OCI-LY1 (cell line): Measurements from ENCODE around the gene CLEC16A.

Experiments
- H2AFZ ChIP-seq: fragments of 200-600 bp; sonication (generic), shearing (Covaris generic); 2 replicates; pipeline ENCODE4 v1.6.0; 2014; ENCODE audit warnings: antibody characterized with exemption, mild to moderate bottlenecking, low read length
- H3F3A ChIP-seq: fragments of 200-600 bp; sonication (generic), shearing (Covaris generic); 2 replicates; pipeline ENCODE4 v1.6.0; 2014; ENCODE audit warnings: mild to moderate bottlenecking, antibody characterized with exemption, low read length, moderate library complexity; ENCODE audit not compliant: insufficient read depth
- H3K27ac ChIP-seq: fragments of 200-600 bp; sonication (generic); 2 replicates; pipeline ENCODE4 v1.5.1; 2014; ENCODE audit warnings: low read length, mixed run types, mild to moderate bottlenecking, low read depth; ENCODE audit not compliant: poor library complexity, severe bottlenecking
- H3K27me3 ChIP-seq: fragments of 200-600 bp; sonication (generic); 2 replicates; pipeline ENCODE4 v1.6.0; 2014; ENCODE audit warnings: antibody characterized with exemption, mild to moderate bottlenecking, low read length, moderate library complexity; ENCODE audit not compliant: insufficient read depth
- H3K36me3 ChIP-seq: fragments of 200-600 bp; sonication (generic); 2 replicates; pipeline ENCODE4 v1.6.1; 2014; ENCODE audit warnings: mild to moderate bottlenecking, antibody characterized with exemption, low read length, moderate library complexity, mixed read lengths; ENCODE audit not compliant: insufficient read depth
- H3K4me1 ChIP-seq: fragments of 200-600 bp; sonication (generic); 2 replicates; pipeline ENCODE4 v1.5.1; 2014; ENCODE audit warnings: mild to moderate bottlenecking, low read length, moderate library complexity; ENCODE audit not compliant: insufficient read depth, severe bottlenecking
- H3K4me2 ChIP-seq: fragments of 200-600 bp; sonication (generic), shearing (Covaris generic); 2 replicates; pipeline ENCODE4 v1.6.1; 2014; ENCODE audit warnings: low read length
- H3K4me3 ChIP-seq: fragments of 200-600 bp; sonication (generic); 2 replicates; pipeline ENCODE4 v1.5.1; 2014; ENCODE audit warnings: low read length, low read depth, mild to moderate bottlenecking, mixed read lengths; ENCODE audit not compliant: poor library complexity, severe bottlenecking
- H3K79me2 ChIP-seq: fragments of 200-600 bp; shearing (Covaris generic); 2 replicates; pipeline ENCODE4 v1.6.1; 2016; ENCODE audit warnings: mixed run types, low read length, mixed read lengths; ENCODE audit not compliant: insufficient read depth
- H3K9ac ChIP-seq: fragments of 200-600 bp; sonication (generic), shearing (Covaris generic); 2 replicates; pipeline ENCODE4 v1.6.1; 2014; ENCODE audit warnings: mild to moderate bottlenecking, low read length, mixed read lengths
- H3K9me2 ChIP-seq: fragments of 200-600 bp; sonication (generic), shearing (Covaris generic); 2 replicates; pipeline ENCODE4 v1.6.1; 2014; ENCODE audit warnings: low read depth, mild to moderate bottlenecking, low read length, mixed read lengths
- H3K9me3 ChIP-seq: fragments of 200-600 bp; shearing (Covaris generic); 2 replicates; pipeline ENCODE4 v1.6.1; 2014; ENCODE audit warnings: low read length, mixed read lengths
- H4K20me1 ChIP-seq: fragments of 200-600 bp; sonication (generic), shearing (Covaris generic); 2 replicates; pipeline ENCODE4 v1.6.0; 2016; ENCODE audit warnings: mild to moderate bottlenecking, low read length; ENCODE audit not compliant: insufficient read depth
- EZH2 ChIP-seq: fragments of 200-600 bp; sonication (generic), shearing (Covaris generic); IDR thresholded peaks from 2 replicates; pipeline ENCODE4 v1.8.0; 2017; ENCODE audit warnings: borderline replicate concordance, mixed run types, mild to moderate bottlenecking, antibody characterized with exemption, low read length, moderate library complexity, mixed read lengths
- TF ChIP-seq, protein P1 (sequence below): fragments of 200-600 bp; sonication (generic), shearing (Covaris generic); IDR thresholded peaks from 2 replicates; pipeline ENCODE4 v1.5.1; 2017; ENCODE audit warnings: mild to moderate bottlenecking, antibody characterized with exemption, low read length, moderate library complexity, mixed read lengths

The CLEC16A gene

DNA sequence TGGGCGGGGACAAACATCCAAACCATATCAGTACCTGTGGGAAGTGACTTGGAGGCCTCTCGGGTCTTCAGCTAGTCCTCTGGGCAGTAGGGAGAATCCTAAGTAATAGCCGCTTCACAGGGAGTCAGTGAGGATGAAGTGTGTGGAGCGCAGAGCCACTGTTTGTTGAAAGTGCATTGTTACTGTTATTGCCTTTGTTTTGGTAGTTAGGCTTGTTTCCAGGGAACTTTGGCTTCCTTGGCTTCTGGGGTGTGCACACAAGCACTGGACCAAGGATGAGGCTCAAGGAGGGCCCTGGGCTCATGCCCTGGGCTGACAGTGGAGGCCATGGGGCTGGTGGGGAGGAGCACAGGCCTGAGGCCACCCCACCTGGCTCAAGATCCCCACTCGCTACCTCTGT, 141.6 kb downstream of the CLEC16A start:
- Histone ChIP-seq H2AFZ (no peak overlapping the region), H3K9ac (no peak overlapping the region), H3K79me2 (no peaks in the 10 kb centered on the region), H3K9me3 (no peaks in the 10 kb centered on the region), H3K27ac (peak overlapping the region; percentile 62), H3K27me3 (no peaks in the 10 kb centered on the region), H3K4me2 (no peak overlapping the region), H3K4me3 (no peak overlapping the region), H3F3A (no peaks in the 10 kb centered on the region), H3K36me3 (no peaks in the 10 kb centered on the region), H3K9me2 (no peaks in the 10 kb centered on the region), H4K20me1 (no peaks in the 10 kb centered on the region), H3K4me1 (peaks cover 38% of the 10 kb centered on the region)
- TF ChIP-seq, protein P1, sequence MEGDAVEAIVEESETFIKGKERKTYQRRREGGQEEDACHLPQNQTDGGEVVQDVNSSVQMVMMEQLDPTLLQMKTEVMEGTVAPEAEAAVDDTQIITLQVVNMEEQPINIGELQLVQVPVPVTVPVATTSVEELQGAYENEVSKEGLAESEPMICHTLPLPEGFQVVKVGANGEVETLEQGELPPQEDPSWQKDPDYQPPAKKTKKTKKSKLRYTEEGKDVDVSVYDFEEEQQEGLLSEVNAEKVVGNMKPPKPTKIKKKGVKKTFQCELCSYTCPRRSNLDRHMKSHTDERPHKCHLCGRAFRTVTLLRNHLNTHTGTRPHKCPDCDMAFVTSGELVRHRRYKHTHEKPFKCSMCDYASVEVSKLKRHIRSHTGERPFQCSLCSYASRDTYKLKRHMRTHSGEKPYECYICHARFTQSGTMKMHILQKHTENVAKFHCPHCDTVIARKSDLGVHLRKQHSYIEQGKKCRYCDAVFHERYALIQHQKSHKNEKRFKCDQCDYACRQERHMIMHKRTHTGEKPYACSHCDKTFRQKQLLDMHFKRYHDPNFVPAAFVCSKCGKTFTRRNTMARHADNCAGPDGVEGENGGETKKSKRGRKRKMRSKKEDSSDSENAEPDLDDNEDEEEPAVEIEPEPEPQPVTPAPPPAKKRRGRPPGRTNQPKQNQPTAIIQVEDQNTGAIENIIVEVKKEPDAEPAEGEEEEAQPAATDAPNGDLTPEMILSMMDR, result no peak
- TF ChIP-seq EZH2, result no peak

DNA sequence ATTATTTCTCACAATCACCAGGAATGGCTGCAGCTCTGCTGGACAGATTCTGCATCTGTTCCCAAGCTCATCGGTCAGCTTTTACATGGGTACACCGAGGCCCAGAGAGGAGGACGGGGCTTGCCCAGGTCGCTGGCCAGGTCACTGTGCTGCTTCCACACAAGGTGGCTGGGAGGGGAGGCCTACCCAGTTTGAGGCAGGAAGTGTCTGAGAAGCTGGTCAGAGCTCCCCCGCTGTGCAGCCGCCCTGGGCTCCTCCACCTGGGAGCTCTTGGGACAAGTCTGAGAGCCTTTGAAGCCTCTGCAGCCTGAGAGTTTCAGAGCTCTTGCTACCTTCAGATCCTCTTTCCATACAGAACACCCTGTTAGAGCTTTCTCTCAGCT, 143.3 kb downstream of the CLEC16A start:
- Histone ChIP-seq H3K4me2 (peak overlapping the region; percentile 17; the same call in 1 of the 2 replicates), H3K79me2 (no peaks in the 10 kb centered on the region), H3K4me1 (peaks cover 52% of the 10 kb centered on the region), H4K20me1 (no peaks in the 10 kb centered on the region), H3K27ac (peak overlapping the region; percentile 76), H2AFZ (no peak overlapping the region), H3K9ac (no peak overlapping the region; the same call in 1 of the 2 replicates), H3K9me2 (no peaks in the 10 kb centered on the region), H3F3A (no peaks in the 10 kb centered on the region), H3K27me3 (no peaks in the 10 kb centered on the region), H3K4me3 (no peak overlapping the region), H3K9me3 (no peaks in the 10 kb centered on the region), H3K36me3 (peaks cover 6% of the 10 kb centered on the region; the same call in 1 of the 2 replicates)
- TF ChIP-seq, protein P1, result no peak
- no peak for TF ChIP-seq EZH2

DNA sequence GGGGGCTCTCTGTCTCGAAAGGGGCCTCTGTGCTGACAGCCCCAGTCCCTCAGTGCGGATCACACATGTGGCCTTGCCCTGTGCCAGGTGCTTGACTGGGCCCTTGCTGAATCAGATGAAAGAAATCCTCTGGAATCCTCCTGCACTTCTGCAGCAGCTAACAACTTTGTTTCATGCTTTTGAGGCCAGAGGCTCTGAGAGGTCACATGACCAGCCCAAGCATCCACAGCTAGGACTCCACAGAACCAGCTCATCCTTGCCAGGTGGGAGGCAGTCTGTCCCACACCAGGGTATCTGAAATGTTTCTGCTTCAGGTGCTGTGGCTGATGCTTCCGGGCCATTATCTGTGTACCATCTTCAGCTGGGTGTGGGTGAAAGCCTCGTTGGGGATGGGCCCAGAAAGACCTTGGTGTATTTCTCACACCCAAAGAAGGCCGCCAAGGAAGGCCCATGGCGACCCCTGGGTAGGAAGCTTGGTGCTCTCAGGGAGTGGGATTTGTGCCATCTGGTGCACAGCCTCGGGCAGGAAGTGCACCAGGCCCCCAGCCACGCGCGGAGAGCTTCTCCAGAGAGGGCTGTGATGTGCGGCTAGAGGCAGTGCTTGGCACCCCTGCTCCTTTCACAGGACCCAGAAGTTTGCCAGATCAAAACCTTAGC, 143.8 kb downstream of the CLEC16A start:
- H3K4me2 ChIP-seq, result peak overlapping the region; percentile 13; the same call in 1 of the 2 replicates
- no peaks in the 10 kb centered on the region for H3K9me3 ChIP-seq
- no peaks in the 10 kb centered on the region for H3K9me2 ChIP-seq
- H2AFZ ChIP-seq, result no peak overlapping the region
- H3K4me3 ChIP-seq, result no peak overlapping the region
- H3K27ac ChIP-seq, result peak overlapping the region; percentile 76
- H3K4me1 ChIP-seq, result peaks cover 57% of the 10 kb centered on the region
- H3K27me3 ChIP-seq, result no peaks in the 10 kb centered on the region
- no peak for TF ChIP-seq EZH2
- TF ChIP-seq, protein P1, result no peak
- no peaks in the 10 kb centered on the region for H3F3A ChIP-seq
- H3K36me3 ChIP-seq, result peaks cover 6% of the 10 kb centered on the region; the same call in 1 of the 2 replicates
- H4K20me1 ChIP-seq, result no peaks in the 10 kb centered on the region
- H3K79me2 ChIP-seq, result no peaks in the 10 kb centered on the region
- peak overlapping the region; percentile 34 for H3K9ac ChIP-seq
